ENCODE data around the gene TSC22D2.

TSC22D2 gene

DNA sequence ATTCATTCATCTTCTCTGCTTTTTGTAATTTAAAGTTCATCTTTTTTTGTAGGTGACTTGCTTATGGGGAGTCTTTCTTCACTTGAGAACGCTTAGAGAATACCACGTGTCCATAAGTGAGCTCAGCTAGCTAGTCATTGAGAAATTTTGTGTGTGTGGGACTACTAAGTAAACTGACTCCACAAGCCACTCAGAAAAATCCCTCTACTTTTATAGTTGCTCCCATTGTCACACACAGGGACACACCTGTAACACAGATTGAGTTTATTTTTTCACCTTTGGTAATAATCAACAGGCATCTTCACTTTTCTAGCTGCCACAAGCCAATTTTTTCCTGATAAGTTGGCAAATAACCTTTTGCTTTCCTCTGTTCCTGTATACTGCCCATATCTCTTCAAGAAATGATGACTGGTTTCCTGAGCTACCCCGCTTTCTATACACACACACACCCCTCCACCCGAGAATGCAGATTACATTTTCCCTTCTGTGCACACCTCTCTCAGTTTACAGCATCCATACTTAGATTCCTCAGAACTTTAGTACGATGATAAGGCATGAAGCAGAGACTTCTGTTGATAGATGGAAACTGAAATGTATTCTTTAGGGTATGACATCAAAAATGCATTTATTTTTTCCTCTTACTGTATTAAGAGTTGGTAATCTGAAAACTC lies 4.6 kb downstream of the TSC22D2 start:
- no peak for DNase-seq

DNA sequence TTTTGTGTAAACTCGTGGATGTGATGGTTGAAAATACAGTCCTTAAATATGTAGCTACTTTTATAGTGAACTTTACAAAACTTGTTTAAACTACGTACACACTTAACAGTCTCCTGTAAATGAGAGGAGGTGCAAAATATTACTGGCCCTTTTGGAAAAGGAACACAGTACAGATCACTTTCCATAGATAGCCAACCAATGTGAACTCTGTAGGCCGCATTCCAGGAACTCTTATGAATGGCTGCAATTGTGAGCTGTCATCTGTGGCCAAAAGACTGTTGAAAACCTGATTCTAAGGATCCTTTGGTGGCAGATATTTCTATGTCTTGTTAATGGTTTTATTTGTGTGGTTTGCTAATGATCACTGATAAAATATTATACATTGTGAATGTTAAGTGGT lies 6.2 kb downstream of the TSC22D2 start:
- no peak for DNase-seq

DNA sequence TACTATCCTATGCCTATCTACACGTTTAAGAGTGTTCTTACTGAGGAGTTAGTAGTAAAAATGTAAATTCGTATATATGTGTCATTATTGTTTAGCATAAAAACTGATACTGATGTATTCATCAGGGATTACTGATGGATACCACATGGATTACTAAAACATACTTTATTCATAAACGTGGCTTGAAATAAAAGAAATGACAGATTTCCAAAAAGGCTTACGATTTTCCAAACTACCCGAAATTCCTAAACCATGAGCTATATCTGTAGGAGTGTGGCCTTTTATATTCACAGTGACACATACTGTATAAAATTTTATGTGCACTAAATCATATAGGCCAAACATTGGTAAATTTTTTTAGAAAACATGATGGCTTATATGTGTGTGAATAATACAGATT lies 6.9 kb downstream of the TSC22D2 start:
- no peak for DNase-seq

GRCh38 chr3:150419076-150419868 lies 11.2 kb downstream of the TSC22D2 start:
- no peak for DNase-seq

DNA sequence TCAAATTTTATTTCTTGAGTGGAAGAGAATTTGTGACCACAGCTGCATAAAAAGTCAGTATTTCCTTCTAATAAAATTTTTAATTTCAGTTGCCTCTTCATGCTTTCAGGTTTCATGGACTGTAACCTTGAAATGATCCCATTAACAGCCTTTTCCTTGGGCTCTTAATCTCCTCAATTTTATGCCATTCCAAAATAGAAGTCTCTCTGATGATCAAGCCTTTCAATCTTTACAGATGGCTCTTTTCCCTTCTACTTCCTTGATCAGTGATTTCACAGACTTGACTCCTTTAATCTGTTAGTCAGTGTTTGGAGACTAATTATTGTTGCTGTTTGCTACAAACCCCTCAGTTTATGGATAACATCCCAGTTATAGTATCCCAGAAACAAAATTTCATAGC lies 11.9 kb downstream of the TSC22D2 start:
- DNase-seq = no peak

- DNase-seq = no peak
These were observed 13.2 kb downstream of the TSC22D2 start for GRCh38 chr3:150421256-150421655.

- DNase-seq = no peak
These were observed 13.9 kb downstream of the TSC22D2 start for GRCh38 chr3:150421799-150422548.

DNA sequence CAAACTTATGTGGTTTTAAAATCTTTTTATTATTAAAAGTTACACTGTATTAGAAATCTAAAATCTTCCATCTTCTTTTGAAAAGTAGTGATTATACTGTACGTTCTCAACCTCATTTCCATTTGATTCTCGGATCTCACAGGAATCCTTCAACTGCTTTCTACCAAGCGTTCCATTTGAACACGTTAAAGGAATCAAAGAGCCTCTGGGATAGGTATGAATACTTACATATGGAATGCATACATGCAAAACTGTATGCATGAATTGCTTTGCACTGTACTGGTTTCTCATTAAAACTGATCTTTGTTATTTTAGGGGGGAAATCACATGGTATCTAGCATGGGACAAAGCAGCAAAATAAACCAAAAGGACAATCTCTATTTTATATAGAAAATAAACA lies 14.8 kb downstream of the TSC22D2 start:
- no peak for DNase-seq

DNA sequence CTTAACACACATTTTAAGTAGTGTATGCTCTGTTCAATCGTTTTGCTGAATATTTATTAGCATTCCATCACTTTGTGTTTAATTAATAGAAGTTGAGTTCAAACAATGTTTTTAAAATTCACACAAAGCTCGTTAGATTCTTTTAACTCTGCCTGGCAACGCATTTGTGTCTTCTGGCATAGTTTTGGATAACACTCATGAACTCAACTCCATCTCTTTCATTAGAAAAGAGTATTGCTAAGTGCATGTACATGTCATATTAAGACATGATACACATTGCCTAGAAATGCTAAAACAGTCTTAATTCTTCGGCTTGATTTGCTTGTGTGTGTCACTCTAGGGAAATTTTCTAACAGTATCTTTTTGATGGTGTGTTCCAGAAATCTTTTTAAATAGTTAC lies 15.7 kb downstream of the TSC22D2 start:
- no peak for DNase-seq

DNA sequence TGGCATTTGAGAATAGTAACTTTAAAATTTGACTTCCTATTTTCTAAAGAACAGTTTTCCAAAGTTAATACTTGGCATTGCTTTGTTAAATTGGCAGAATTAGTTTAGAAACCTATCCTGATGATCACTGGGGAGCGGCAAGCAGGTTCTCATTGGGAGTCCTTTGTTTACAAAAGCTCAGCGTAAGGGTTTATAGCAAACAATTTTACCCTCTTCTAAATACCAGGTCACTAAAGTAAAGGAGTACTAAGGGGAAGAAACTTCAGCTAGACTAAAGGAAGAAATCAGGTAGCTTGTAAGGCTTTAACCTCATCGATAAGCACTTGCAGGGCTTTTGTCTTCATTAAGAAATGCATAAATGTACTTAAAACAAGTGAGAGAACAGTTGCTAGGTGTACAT lies 18.2 kb downstream of the TSC22D2 start:
- DNase-seq = no peak

GRCh38 chr3:150428562-150428961 lies 20.5 kb downstream of the TSC22D2 start:
- no peak for DNase-seq

DNA sequence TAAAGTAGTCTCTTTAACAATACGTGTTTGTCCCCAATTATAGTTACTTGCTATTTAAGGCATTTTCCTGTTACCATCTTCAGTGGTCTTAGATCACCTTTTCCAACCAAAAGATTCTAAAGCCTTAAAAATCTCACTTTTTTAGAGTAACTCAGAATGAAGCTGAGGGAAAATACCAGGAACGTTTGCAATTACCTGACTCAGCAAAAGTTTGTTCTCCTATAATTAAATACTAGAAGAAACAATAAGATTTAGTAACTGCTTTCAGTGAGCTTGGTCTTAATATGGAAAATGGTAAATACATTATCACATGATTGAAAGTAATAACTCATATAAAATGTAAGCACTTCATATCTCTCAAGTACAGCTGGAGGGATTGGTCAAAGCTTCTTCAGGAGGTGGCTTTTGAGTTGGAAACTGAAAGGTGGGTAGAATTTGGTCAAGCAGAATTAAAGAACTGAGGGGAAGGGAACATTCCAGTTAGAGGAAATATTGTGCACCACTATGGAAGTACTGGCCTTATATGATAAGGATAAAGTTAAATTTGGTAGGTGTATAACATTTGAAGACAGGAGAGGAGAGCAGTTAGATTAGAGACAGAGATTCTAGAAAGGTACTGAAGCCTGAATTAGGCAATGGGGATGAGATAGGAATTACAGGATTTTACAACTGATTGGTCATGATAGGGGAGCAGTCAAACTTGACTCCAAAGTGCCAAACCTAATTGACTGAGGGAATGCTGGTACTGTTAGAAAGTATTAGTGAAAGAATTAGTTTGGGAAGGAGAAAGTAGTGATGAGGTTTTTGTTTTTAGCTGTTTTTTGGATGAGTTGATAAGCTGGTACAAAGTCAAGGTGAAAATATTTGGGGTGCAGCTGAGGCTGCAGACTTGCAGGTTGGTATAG lies 21.9 kb downstream of the TSC22D2 start:
- DNase-seq = no peak

DNA sequence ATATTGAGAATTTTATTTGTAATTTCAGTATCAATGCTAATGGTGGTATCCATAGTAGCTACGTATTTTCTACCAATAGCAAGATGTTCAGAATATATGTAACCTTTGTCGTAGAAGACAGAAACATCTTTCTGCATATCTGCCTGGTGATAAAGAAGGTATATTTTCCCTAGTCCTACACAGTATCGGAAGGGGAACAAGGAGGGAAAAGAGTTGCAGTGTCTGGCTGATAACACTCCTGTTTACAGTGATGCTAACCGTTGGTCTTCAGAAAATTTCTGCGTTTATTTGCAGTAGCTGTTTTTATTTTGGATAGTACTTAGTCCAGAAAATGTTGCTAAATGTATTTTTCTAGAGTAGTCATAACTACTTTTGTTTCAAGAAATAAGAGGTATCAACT lies 25.2 kb downstream of the TSC22D2 start:
- no peak for DNase-seq

- DNase-seq = no peak
These were observed 26.1 kb downstream of the TSC22D2 start for GRCh38 chr3:150434234-150434633.

GRCh38 chr3:150436161-150436560 lies 28.1 kb downstream of the TSC22D2 start:
- DNase-seq = no peak

- no peak for DNase-seq
These were observed 31.6 kb downstream of the TSC22D2 start for GRCh38 chr3:150439657-150440056.

GRCh38 chr3:150443331-150443741 lies 35.2 kb downstream of the TSC22D2 start:
- no peak for DNase-seq

GRCh38 chr3:150444371-150444770 lies 36.3 kb downstream of the TSC22D2 start:
- no peak for DNase-seq

GRCh38 chr3:150446470-150446977 lies 38.4 kb downstream of the TSC22D2 start:
- no peak for DNase-seq

- DNase-seq = no peak
These were observed 39.0 kb downstream of the TSC22D2 start for GRCh38 chr3:150447084-150447483.

DNA sequence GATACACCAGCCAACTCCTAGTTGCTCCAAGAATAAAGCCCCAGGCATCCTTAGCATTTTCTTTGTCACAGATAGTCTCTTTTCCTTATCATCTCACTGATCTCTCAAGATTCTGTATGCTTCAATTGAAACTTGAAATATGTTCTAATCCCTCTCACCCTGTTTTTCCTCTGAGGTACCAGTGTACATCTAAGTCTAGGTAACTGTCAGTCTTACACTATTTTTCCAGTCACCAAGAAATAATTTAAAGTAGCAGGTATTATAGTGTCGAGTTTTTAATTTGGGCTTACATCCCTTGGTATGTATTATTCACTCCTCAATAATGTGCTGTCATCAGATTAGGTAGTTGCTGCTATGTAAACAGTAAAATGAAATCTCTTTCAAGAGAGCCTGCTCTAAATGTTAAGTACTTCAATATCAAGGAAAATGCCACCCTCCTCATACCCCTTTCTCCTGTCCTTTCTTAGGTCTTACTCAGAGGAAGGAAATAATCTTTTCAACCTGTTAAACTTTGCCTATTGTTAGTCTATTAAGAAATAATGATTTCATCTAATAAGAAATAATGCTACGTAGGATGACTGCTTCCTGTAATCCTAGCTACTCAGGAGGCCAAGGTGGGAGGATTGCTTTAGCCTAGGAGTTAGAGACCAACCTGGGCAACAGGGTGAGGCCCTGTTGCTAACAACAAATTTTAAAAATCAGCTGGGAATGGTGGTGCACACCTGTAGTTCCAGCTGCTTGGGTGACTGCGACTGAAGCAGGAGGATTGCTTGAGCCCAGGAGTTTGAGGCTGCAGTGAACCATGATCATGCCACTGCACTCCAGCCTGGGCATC lies 39.8 kb downstream of the TSC22D2 start:
- DNase-seq = no peak

Measured in NCI-H1048 (cell line).